GM18867 (cell line): ENCODE results near the gene NCLN.
"Not testable (repeated sequence)": the region's sequence is repeated elsewhere in the genome, so short reads cannot be mapped to it uniquely, and the experiment has no call there.

Source experiments
- ATAC-seq: cut with Tn5 transposase; IDR thresholded peaks from one replicate; pipeline ENCODE4 v1.9.1; 2021; ENCODE audit warnings: mild to moderate bottlenecking, moderate library complexity; ENCODE audit not compliant: unreplicated experiment

Gene NCLN

GRCh38 chr19:3224346-3225168, 38.8 kb downstream of the NCLN start, which contains the start of gene CELF5:
TSS of gene CELF5 (plus strand) at chr19:3224661. CDS start at chr19:3224740, 79 bp downstream.
- no peak for ATAC-seq

GRCh38 chr19:3225169-3225485, 39.4 kb downstream of the NCLN start:
- no peak for ATAC-seq

- ATAC-seq = no peak
Measured at GRCh38 chr19:3225677-3226093, 40.0 kb downstream of the NCLN start.

GRCh38 chr19:3227054-3227626, 41.4 kb downstream of the NCLN start:
- ATAC-seq = no peak

- ATAC-seq = no peak
Measured at GRCh38 chr19:3229346-3229743, 43.6 kb downstream of the NCLN start.

- ATAC-seq = no peak
Measured at GRCh38 chr19:3229888-3230496, 44.3 kb downstream of the NCLN start.

GRCh38 chr19:3231288-3231687, 45.6 kb downstream of the NCLN start:
- no peak for ATAC-seq

- ATAC-seq = no peak
Measured at GRCh38 chr19:3233116-3233515, 47.4 kb downstream of the NCLN start.

GRCh38 chr19:3233831-3234230, 48.1 kb downstream of the NCLN start:
- ATAC-seq = no peak

- ATAC-seq = no peak
Measured at GRCh38 chr19:3234800-3235199, 49.1 kb downstream of the NCLN start.

GRCh38 chr19:3235604-3236003, 49.9 kb downstream of the NCLN start:
- not testable (repeated sequence) for ATAC-seq

GRCh38 chr19:3236272-3236671, 50.5 kb downstream of the NCLN start:
- ATAC-seq = no peak

- ATAC-seq = no peak
Measured at GRCh38 chr19:3238066-3238561, 52.4 kb downstream of the NCLN start.

- no peak for ATAC-seq
Measured at GRCh38 chr19:3239367-3239766, 53.6 kb downstream of the NCLN start.

GRCh38 chr19:3243819-3244700, 58.3 kb downstream of the NCLN start:
- ATAC-seq = no peak

- no peak for ATAC-seq
Measured at GRCh38 chr19:3245050-3245449, 59.3 kb downstream of the NCLN start.

GRCh38 chr19:3248728-3249326, 63.1 kb downstream of the NCLN start:
- no peak for ATAC-seq

GRCh38 chr19:3249408-3249807, 63.7 kb downstream of the NCLN start:
- ATAC-seq = no peak

GRCh38 chr19:3250675-3251074, 64.9 kb downstream of the NCLN start:
- ATAC-seq = no peak

GRCh38 chr19:3251229-3251628, 65.5 kb downstream of the NCLN start:
- no peak for ATAC-seq

GRCh38 chr19:3252650-3253049, 66.9 kb downstream of the NCLN start:
- ATAC-seq = no peak
